ENCODE results near the gene KCTD20. TPM values are rescaled to one million over a fixed set of nuclear protein-coding genes. Genes with fewer than 3 reads are reported as not detected.
"Not testable (repeated sequence)": the region's sequence is repeated elsewhere in the genome, so short reads cannot be mapped to it uniquely, and the experiment has no call there.

Gene KCTD20
- polyA plus RNA-seq, 1 donor from 2014 or later: 35.4 TPM

- Mint-ChIP-seq H3K4me1 (peaks cover 0 to 3% (median 2%) of the 10 kb centered on the region in 3 donors), H3K9me3 (no peaks in the 10 kb centered on the region), H3K36me3 (no peaks in the 10 kb centered on the region), H3K27me3 (no peaks in the 10 kb centered on the region), H3K4me3 (no peak overlapping the region), H3K27ac (no peak overlapping the region)
Observed at GRCh38 chr6:36431197-36431596, 11.6 kb upstream of the KCTD20 start.

DNA sequence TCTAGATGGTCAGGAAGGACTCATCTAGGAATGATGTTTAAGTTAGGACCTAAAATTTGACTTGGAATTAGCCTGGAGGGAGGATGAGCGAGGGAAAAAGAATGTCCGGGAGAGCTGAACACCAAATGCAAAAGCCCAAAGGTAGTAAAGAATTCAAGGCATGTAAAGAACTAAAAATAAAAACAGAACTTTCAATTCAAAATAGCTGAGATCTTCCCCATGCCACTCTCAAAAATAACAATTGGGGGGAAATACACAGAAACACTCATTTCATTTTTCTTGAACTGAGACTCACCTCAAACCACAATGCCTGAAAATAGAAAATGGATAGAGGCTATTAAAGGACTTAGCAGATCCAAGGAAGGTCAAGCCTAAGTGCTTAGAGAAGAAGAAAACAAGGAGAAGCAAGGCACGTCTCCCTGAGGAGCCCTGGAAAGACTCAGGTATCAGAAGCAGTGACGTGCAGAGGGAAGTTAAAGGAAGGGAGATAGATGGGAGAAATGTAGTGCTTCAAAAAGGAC, 10.6 kb upstream of the KCTD20 start:
- H3K36me3 Mint-ChIP-seq: no peaks in the 10 kb centered on the region
- H3K27ac Mint-ChIP-seq: no peak overlapping the region
- no peak overlapping the region for H3K4me3 Mint-ChIP-seq
- peaks cover 0 to 4% (median 3%) of the 10 kb centered on the region in 3 donors for H3K4me1 Mint-ChIP-seq
- H3K27me3 Mint-ChIP-seq: no peaks in the 10 kb centered on the region
- no peaks in the 10 kb centered on the region for H3K9me3 Mint-ChIP-seq

DNA sequence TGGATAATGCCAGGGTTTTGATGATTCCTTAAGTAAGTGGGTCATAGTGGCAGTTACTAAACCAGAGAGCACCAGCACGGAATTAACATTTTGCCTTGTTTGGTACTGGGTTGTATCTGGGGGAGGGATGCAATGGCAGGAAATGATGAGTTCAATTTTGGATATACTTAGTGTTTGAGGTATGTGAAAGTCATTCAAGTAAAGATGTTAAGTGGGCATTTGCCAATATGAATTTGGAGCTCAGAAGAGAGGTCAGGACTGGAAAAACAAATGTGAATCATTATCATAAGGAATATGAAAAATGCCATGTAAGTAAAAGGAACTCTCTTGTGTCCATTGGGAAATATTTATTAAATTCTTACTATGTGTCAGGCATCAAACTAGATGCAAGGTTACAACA, 6.3 kb upstream of the KCTD20 start:
- no peaks in the 10 kb centered on the region for H3K36me3 Mint-ChIP-seq
- H3K4me1 Mint-ChIP-seq: peaks cover 5 to 9% (median 7%) of the 10 kb centered on the region in 3 donors
- no peaks in the 10 kb centered on the region for H3K27me3 Mint-ChIP-seq
- no peak overlapping the region for H3K4me3 Mint-ChIP-seq
- no peaks in the 10 kb centered on the region for H3K9me3 Mint-ChIP-seq
- no peak overlapping the region for H3K27ac Mint-ChIP-seq

DNA sequence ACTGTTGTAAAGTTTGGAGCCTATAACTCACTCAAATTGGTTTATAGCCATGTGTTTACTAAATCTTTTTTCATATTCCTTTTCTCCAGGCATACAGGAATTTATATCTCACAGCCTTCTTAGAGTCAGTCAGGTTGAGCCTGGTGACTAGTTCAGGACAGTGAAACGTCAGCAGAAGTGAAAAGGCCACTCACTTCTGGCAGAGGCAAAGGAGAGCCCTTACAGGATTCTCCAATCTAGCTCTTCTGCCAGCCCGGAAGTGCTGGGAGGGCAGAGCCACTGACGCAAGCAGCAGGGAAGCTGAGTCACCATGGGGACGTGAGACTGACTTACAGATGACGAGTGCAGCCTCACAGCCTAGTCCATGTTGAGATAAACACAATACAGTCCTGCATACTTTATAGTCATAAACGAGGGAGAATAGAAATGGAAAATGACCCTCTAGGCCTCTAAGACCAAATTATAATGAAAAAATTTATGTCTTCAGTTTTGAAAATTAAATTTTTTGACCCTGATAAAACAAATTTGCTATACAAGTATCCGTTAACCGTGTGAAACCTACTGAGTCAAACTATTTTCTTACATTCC, 1.4 kb upstream of the KCTD20 start:
- no peaks in the 10 kb centered on the region for H3K27me3 Mint-ChIP-seq

DNA sequence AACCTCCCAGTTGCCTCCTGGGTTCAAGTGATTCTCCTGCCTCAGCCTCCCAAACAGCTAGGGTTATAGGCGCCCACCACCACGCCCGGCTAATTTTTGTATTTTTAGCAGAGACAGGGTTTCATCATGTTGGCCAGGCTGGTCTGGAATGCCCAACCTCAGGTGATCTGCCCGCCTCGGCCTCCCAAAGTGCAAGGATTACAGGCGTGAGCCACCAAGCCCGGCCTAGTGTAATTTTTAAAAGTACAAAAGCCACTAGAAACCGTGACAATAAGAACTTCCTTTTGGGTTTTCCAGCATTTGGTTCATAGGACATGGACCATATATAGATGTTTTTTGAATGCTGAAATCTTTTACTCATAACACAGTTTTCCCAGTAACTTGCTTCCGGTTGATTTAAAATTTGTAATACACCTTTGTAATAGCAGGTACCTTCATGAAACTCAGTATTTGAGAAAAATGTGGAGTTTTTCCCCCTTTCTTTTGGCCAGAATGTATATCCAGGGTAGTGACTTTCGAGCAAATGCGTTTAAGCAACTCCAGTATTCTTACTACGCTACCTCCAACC, 613 bp upstream of the KCTD20 start:
- peaks cover 34 to 36% (median 36%) of the 10 kb centered on the region in 3 donors for H3K4me1 Mint-ChIP-seq
- H3K9me3 Mint-ChIP-seq: no peaks in the 10 kb centered on the region
- H3K4me3 Mint-ChIP-seq: peak overlapping the region; percentile 97 to 99 (median 98)
- H3K36me3 Mint-ChIP-seq: peaks cover 2% of the 10 kb centered on the region
- peak overlapping the region; percentile 93 to 96 (median 94) for H3K27ac Mint-ChIP-seq
- H3K27me3 Mint-ChIP-seq: no peaks in the 10 kb centered on the region

More for the DNA sequence above, 1.4 kb upstream of the KCTD20 start:
- peak overlapping the region; percentile 41 to 77 (median 58) for H3K4me3 Mint-ChIP-seq
- no peaks in the 10 kb centered on the region for H3K9me3 Mint-ChIP-seq
- peaks cover 30 to 36% (median 34%) of the 10 kb centered on the region in 3 donors for H3K4me1 Mint-ChIP-seq
- H3K27ac Mint-ChIP-seq: peak overlapping the region; percentile 47 to 91 (median 49)
- peaks cover 2% of the 10 kb centered on the region for H3K36me3 Mint-ChIP-seq

DNA sequence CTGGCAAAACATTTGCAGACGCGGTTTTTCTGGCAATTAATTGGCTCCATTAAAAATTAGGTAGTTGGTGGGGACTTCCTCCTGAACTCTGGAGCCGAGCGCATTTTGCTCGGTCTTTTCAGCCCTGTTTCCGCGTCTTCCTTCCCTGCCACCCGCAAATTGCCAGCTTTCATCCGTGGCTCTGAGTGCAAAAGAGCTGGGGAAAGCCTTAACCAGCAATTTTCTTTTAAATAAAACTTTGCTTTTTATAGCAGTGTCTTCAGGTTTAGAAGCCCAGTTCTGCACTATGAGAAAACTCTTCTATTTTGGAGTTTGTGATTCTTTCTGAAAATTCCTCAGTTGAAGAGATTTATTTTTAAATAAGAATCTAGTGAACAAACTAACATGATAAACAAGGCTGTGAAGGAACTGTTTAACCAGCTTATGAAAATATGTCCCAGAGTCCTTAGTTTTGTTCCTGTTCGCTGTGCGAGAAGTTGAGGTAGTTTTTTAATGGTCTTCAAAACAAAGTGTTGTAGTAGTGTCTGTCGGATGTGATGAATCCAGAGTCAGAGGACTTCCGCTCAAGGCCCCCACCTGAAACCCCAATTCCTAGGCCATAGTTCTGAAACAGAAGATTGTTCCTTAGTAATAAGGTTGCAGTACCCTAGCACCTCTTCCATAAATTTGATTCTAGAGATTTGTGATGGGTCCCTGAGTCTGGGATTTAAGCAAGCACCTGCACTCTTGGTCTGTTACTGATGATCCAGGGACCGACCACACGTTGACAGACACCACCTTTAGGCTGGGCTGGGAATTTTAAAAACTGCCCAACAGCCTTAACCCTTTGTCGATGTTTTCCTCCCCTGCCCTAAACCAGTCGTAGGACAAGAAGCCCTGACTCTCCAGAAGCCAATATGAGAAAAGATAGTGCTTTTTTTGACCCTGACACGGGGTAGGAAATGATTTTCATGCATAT, 950 bp downstream of the KCTD20 start:
- H3K4me1 Mint-ChIP-seq: peaks cover 35 to 36% (median 36%) of the 10 kb centered on the region in 3 donors
- H3K36me3 Mint-ChIP-seq: peaks cover 4% of the 10 kb centered on the region
- no peaks in the 10 kb centered on the region for H3K27me3 Mint-ChIP-seq
- peak overlapping the region; percentile 97 to 99 (median 98) for H3K4me3 Mint-ChIP-seq
- no peaks in the 10 kb centered on the region for H3K9me3 Mint-ChIP-seq
- peak overlapping the region; percentile 94 to 96 (median 94) for H3K27ac Mint-ChIP-seq

- no peaks in the 10 kb centered on the region for H3K9me3 Mint-ChIP-seq
- H3K4me3 Mint-ChIP-seq: peak overlapping the region; percentile 97 to 99 (median 98)
- no peaks in the 10 kb centered on the region for H3K27me3 Mint-ChIP-seq
- H3K36me3 Mint-ChIP-seq: peaks cover 7% of the 10 kb centered on the region
- peaks cover 36 to 38% (median 38%) of the 10 kb centered on the region in 3 donors for H3K4me1 Mint-ChIP-seq
- H3K27ac Mint-ChIP-seq: peak overlapping the region; percentile 94 to 96 (median 94)
Observed at GRCh38 chr6:36444470-36444869, 1.7 kb downstream of the KCTD20 start.

DNA sequence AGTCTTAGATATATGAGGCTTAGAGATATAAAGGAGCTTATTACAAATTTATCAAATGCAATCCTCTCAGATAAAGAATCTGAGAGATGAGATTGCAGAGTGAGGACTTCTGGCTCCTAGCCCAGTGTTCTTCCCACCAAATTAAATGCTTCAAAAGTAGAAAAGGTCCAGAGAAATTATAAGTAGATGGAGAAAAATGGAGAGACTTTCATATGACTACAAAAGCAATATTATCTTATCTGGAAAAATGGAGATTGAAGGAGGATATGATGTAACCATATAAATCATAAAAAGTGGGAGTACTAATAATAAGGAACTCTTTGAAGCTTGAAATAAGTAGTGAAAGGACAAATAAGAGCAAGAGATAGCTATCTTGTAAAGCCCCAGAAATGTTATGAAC, 2.8 kb downstream of the KCTD20 start:
- no peaks in the 10 kb centered on the region for H3K9me3 Mint-ChIP-seq
- peaks cover 8% of the 10 kb centered on the region for H3K36me3 Mint-ChIP-seq
- peak overlapping the region in 1 of 3 donors; percentile 24 for H3K27ac Mint-ChIP-seq
- no peaks in the 10 kb centered on the region for H3K27me3 Mint-ChIP-seq
- peaks cover 39 to 44% (median 40%) of the 10 kb centered on the region in 3 donors for H3K4me1 Mint-ChIP-seq
- H3K4me3 Mint-ChIP-seq: peak overlapping the region in 2 of 4 donors; percentile 13 to 97

- peaks cover 21 to 33% (median 29%) of the 10 kb centered on the region in 3 donors for H3K4me1 Mint-ChIP-seq
Observed at GRCh38 chr6:36449173-36449572, 6.4 kb downstream of the KCTD20 start.

DNA sequence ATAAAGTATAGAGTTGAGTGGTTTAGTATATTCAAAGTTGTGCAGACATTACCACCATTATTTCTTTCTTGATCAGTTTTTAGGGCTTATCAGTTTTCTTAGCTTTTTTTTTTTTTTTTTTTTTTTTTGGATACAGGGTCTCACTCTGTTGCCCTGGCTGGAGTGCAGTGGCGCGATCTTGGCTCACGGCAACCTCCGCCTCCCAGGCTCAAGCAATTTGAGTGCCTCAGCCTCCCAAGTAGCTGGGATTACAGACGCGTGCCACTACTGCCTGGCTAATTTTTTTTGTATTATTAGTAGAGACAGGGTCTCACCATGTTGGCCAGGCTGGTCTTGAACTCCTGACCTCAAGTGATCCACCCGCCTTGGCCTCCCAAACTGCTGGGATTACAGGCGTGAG, 10.1 kb downstream of the KCTD20 start:
- H3K4me1 Mint-ChIP-seq: peaks cover 13 to 23% (median 14%) of the 10 kb centered on the region in 3 donors
- not testable (repeated sequence) for H3K36me3 Mint-ChIP-seq, H3K27me3 Mint-ChIP-seq, H3K4me3 Mint-ChIP-seq, H3K27ac Mint-ChIP-seq, H3K9me3 Mint-ChIP-seq

More at GRCh38 chr6:36449173-36449572, 6.4 kb downstream of the KCTD20 start:
- H3K27ac Mint-ChIP-seq: peak overlapping the region in 1 of 3 donors; percentile 16
- peaks cover 11% of the 10 kb centered on the region for H3K36me3 Mint-ChIP-seq
- H3K9me3 Mint-ChIP-seq, H3K4me3 Mint-ChIP-seq, H3K27me3 Mint-ChIP-seq: not testable (repeated sequence)

- no peak overlapping the region for H3K4me3 Mint-ChIP-seq
- peaks cover 2% of the 10 kb centered on the region for H3K36me3 Mint-ChIP-seq
- H3K9me3 Mint-ChIP-seq: no peaks in the 10 kb centered on the region
- peaks cover 9 to 17% (median 17%) of the 10 kb centered on the region in 3 donors for H3K4me1 Mint-ChIP-seq
- no peaks in the 10 kb centered on the region for H3K27me3 Mint-ChIP-seq
- no peak overlapping the region for H3K27ac Mint-ChIP-seq
Observed at GRCh38 chr6:36455486-36456027, 12.8 kb downstream of the KCTD20 start.

DNA sequence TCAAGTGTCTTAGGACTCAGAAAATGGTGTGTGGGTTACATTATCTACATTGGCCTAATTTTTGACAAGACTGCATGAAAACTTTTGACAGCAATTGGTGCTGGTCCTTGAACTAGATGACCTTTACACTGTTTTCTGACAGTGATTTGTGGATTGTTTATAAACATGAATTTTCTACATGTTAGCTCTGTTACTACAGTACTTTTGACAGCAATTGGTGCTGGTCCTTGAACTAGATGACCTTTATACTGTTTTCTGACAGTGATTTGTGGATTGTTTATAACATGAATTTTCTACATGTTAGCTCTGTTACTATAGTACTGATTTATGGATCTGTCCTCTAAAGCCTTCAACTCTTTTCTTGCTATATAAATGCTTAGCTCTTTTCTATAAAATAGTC, 16.7 kb downstream of the KCTD20 start:
- Mint-ChIP-seq H3K4me3 (no peak overlapping the region), H3K36me3 (peaks cover 5% of the 10 kb centered on the region), H3K4me1 (peaks cover 17 to 39% (median 34%) of the 10 kb centered on the region in 3 donors), H3K27ac (no peak overlapping the region), H3K9me3 (no peaks in the 10 kb centered on the region), H3K27me3 (no peaks in the 10 kb centered on the region)

- Mint-ChIP-seq H3K36me3 (peaks cover 5% of the 10 kb centered on the region), H3K27me3 (no peaks in the 10 kb centered on the region), H3K4me3 (no peak overlapping the region), H3K27ac (no peak overlapping the region), H3K4me1 (peaks cover 23 to 42% (median 34%) of the 10 kb centered on the region in 3 donors), H3K9me3 (no peaks in the 10 kb centered on the region)
Observed at GRCh38 chr6:36460916-36461315, 18.1 kb downstream of the KCTD20 start.

- Mint-ChIP-seq H3K4me1 (peaks cover 23 to 42% (median 33%) of the 10 kb centered on the region in 3 donors), H3K36me3 (peaks cover 7% of the 10 kb centered on the region), H3K27me3 (no peaks in the 10 kb centered on the region), H3K4me3 (peak overlapping the region in 1 of 4 donors; percentile 39), H3K27ac (no peak overlapping the region), H3K9me3 (no peaks in the 10 kb centered on the region)
Observed at GRCh38 chr6:36461646-36462045, 18.8 kb downstream of the KCTD20 start.
